Esophagus mucosa (tissue), 1 donor: Measurements from ENCODE around the gene CARD14. TPM values are rescaled to one million over a fixed set of nuclear protein-coding genes. Genes with fewer than 3 reads are reported as not detected.
A peak's percentile ranks its signal among the peaks of the same experiment; 100 is the strongest.

Experiments
- ATAC-seq: fragments of 200-7000 bp; cut with Tn5 transposase; one replicate; pipeline ENCODE4 v1.9.1; 2020
- total RNA-seq: library from RNA; stranded (reverse); gene quantifications from one replicate; pipeline ENCODE4 v1.2.4, GENCODE V29; 2023
- donor health status: DM: yes; HTN: yes; CAD: no.

The CARD14 gene
- 23.8 TPM for total RNA-seq

DNA sequence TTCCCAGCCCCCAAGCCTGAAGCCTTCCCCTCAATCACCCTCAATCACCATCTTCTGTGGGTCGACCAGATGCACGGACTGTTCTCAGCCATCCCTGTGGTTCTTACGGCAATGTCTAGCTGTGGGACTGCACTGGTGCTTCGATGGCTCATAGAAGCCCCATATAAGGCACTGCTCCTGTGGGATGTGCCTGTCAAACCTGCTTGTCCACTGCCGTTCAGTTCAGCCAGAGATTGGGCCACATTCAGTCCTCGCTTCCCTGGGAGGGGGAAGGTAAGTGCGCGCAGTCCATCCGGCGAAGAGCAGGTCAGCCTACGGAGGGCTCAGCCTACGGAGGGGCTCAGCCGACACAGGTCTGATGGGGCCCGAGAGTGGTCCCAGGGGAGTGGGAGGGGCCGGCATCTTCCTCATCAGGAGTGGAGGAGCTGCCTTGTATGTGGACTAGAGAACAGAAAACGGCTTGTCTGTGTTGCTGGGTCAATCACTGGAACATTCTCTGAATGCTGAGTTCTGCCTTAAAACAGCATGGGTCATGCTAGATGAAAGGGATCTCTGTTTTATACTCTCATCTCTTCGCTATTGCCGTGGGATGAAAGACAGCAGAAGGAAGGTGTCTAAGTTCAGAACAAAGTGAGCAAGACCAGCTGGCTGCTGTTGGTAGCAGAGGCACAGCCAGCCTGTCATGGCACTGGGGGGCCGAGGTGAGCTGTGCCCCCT lies at the start of gene CARD14:
Gene CARD14, plus strand, starts transcription at position 247 of the 717 bp plus-strand sequence. CDS start 11,409 bp downstream, outside the sequence.
- ATAC-seq, result peak; percentile 96

DNA sequence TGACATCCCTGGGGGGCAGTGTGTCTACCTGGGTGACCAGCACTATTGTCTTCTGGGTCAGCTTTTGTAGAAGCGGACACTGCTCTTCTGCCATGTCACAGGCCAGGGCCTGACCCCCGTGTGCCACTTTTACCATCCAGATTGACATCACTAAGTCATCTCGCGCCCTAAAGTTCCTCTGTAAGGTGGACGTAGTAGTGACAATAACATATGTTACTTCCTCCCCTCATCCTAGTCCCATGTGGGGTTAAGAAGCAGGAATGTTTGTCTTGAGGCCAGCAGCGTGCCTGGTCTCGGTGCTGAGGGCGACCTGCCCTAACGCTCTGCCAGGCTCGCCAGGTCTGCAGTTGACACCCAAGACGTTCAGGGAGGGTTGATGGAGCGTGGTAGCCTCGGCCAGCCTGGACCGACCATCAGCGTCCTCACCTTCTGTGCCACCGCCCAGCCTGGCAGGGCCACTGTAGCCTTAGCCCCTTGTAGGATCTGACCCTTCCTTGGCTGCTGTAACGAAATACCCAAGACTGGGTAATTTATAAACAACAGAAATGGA lies 47.7 kb upstream of the CARD14 start:
- no peak for ATAC-seq

DNA sequence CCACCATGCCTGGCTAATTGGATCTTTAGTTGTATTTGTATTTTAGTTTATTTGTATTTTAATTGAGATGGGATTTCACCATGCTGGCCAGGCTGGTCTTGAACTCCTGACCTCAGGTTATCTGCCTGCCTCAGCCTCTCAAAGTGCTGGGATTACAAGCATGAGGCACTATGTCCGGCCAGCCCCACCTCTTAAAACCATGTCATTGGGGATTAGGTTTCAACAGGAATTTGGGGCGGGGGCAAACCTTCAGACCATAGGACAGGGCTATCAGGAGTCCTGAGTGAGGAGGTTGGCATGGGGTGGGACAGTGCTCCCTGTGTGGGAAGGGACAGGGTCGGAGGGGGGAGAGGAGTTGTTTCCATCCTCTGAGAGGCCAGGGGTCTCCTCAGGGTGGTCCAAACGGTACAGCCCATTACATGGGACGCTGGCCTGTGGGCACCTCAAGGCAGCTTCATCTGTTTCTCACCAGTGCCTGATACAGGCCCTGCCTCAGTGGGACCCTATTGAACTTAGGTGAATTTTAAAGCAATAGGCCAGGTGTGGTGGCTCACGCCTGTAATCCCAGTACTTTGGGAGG lies 46.8 kb upstream of the CARD14 start:
- no peak for ATAC-seq

DNA sequence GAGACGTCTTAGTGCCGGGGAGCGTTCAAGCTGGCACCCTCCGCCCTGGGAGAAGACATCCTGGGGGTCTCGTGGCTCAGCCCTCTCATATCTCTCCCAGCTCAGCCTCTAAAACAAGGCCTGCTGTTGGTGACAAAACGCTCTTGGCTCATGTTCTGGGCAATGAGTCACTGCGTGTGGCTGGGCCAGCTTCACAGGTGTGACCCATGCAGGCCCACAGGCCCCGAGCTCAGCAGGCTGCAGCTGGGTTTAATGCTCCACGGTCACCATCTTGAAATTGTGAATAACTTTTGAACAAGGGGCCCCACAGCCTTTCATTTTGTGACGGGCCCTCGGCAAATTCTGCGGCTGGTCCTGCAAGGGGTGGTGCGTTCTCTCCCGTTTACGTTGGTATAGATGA lies 46.0 kb upstream of the CARD14 start:
- ATAC-seq, result peak; percentile 81

DNA sequence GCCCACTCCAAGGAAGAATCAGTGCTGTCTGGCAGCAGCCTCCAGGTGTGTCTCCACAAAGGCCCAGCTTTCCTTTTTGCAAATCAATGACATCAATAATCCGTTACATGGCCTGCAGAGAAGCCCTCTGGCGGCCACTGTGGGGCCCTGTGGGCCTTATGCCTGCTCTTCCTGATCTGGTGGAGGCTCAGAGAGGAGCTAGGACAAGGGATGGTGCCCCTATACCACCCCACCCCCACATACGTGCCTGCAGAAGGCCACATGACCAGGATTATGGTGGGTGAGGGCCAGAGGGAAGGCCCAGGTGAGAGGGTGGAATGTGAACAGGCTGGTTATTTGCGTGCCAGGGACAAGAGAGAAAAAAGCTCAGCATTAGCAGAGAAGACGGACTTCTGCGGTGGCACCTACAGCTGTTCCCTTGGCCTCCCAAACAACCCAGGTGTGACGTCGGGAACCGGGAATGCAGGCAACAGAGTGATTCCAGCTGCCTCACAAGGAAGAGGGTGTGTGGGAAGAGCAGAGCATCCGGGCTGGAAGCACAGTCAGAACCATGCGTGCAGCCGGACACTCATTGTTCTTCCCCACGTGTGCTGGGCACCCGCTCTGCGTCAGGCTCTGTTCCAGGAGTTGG lies 45.4 kb upstream of the CARD14 start:
- peak; percentile 41 for ATAC-seq

DNA sequence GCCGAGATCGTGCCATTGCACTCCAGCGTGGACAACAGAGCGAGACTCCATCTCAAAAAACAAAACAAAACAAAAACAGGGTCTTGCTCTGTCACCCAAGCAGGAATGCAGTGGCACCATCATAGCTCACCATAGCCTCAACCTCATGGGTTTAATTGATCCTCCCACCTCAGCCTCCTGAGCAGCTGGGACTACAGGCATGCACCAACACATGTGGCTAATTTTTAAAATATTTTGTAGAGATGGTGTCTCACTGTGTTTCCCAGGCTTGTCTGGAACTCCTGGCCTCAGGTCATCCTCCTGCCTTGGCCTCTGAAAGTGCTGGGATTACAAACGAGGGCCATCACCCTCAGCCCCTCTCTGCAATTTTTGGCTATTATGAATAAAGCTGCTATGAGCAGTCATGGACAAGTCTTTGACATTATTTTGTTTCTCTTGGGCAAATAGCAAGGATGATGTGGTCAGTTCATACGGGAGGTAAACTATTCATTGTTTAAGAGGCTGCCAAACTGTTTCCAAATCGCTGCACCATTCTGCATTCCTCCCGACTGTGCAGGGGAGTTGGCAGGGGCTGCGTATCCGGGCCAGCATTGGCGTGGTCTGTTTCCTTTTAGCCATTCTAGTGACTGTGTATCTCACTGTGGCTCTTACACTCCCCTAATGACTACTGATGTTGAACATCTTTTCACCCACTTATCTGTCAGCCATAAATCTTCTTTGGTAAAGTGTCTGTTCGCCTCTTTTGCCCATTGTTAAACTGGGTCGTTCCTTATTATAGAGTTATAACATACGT lies 44.0 kb upstream of the CARD14 start:
- ATAC-seq, result no peak

DNA sequence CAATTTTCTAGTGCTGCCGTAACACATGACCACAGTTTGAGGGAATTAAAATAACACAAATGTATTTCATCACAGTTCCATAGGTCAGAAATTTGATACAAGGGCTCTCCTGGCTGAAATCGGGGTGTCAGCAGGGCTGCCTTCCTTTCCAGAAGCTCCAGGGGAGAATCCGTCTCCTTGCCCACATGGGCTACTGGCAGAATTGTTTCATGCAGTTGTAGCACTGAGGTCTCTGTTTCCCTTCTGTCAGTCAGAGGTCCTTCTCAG lies 43.4 kb upstream of the CARD14 start:
- ATAC-seq, result no peak

DNA sequence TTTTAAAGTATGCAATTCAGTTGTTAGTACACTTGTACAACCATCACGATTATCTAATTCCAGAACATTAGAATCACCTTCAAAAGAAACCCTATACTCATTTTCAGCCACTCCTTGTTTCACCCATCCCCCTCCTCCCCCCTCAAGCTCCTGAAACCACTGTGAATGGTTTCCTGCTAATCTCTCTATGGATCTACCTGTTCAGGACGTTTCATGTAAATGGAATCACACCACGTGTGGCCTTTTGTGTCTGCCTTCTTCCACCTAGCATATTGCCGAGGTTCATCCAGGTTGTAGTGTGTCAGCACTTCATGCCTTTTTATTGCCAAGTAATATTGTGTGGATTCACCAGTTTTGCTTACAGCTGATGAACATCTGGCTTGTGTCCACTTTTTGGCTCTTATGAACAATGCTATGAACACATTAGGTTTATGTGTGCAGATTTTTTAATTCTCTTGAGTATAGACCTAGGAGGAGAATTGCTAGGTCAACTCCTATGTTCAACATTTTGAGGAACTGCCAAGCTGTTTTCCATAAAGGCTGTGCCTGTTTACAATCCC lies 40.7 kb upstream of the CARD14 start:
- ATAC-seq, result peak; percentile 27

DNA sequence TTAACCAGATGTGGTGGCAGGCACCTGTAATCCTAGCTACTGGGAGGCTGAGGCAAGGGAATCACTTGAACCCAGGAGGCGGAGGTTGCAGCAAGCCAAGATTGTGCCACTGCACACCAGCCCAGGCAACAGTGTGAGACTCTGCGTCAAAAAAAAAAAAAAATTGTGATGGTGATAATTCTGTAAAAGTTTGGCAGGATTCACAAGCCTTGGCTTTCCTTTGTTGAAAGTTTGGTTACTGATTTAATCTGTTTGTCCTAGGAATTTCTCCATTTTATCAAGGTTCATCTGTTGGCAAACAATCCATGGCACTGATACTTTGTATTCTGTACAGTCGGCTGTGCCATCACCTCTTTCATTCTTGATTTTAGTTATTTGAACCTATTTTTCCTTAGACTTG lies 38.8 kb upstream of the CARD14 start:
- ATAC-seq, result no peak

DNA sequence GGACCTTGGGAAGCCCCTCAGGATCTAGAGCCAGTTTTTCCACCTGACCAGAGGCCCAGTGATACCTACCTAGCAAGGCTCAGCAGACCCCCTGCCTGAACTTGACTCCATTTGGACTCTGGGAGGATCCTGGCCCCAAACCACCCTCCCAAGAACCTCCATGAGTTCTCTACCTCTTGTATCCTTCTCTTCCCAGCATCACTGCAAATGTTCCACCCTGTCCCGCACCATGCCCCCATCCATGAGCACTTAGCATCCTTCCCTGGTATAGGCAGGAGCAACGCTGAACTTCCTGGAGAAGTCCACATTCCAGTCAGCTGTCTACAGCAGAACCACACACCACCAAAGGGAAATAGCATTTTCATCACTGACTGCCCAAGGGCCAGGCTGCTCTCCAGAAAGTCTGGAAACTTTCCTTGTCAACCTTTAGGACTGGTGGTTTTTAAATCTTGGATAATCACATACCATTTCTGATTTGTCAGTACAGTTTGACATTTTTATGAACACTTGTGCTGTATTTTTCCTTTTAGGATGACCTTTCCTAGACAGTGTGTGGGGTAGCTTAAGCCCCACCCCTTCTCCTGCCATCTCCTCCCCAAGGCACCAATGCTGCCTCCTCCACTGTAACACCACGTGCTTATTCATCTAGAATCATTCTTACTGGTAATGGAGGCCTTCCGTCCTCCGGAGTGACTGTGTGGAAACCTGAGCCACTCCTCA lies 36.8 kb upstream of the CARD14 start:
- ATAC-seq, result peak; percentile 24

DNA sequence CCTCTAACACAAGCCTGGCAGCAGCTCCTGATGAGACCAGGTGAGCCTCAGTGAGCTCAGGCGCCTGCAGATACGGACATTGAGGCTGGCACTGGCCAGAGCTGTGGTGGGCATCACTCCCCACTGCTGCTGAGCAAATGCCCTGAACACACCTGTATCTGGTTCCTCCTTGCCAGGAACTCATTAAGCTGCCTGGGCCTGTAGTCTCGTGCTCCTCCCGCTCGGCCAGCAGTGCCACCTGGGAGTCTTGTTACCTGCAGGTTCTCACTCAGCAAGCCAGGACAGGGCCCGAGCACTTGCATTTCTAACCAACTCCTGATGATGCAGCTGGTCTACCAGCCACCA lies 36.2 kb upstream of the CARD14 start:
- ATAC-seq, result peak; percentile 13

DNA sequence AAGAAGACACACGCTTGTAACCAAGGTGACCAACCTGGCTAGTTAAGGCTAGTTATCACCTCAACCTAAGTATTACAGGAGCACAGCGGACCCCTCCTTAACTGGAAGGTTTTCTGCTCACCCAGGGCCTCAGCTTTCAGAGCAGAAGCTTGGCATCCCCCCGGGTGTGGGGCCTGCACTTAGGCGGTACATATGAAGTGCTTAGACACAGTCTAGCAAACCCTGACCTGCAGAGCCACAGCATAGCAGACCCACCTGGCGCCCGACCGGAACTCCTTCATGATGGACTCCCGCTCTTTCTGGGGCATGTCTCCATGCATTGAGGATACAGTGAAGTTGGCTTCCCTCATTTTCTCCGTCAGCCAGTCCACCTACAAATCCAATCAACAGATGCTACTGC lies 32.7 kb upstream of the CARD14 start:
- ATAC-seq, result no peak

DNA sequence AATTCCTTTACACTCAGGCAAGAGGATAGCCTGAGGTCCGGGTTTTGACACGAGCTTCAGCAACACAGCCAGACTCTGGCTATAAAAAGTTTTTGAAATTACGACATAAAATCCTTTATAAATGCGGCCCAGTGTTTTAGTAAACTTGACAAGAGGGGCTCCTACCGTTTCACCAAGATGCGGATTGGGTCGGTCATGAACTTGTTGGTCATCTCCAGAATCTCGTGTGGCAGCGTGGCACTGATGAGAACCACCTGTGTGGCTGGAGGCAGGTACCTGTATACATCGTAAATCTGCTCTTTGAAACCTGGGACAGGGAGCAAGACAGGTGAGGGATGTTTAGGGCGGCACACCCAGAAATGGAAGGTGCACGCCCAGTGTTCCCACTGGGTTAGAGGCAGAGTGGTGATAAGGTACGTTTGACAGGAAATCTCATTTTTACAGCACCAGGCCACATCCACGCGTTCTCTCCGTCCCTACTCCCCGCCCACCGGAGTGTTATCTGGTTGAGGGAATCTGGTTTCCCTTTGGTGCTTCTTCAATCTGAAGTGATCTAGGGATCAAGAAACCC lies 30.9 kb upstream of the CARD14 start:
- ATAC-seq, result no peak

DNA sequence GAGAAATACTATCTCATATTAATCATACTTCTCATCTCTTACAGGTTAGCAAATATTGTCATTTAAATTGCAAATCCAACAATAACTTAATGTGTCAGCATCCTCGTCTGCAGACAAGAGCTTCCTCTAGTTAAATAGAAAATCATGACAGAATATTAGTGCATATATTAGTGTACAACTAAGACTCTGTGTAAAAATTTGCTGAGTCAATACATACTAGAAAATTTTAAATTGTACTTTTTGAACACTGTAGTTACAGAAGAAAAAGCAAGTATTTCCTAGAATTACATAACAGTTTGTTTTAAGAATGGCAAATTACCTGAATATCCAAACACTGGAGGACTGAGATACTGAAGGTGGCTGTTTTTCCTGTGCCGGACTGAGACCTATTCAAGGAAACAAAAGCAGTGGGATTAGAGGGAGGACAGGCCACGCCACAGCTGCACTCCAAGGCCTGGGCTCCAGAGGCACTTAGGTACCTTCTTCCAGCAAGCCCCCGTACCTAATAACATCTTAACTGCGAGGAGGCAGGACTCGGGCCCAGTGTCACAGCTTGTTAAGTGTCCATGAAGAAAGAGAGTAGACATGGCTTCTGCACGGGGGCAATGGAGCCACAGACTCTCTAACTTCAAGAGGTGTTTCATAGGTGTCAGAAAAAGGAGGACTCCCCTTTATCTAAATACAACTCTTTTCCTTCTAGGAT lies 28.2 kb upstream of the CARD14 start:
- ATAC-seq, result no peak

DNA sequence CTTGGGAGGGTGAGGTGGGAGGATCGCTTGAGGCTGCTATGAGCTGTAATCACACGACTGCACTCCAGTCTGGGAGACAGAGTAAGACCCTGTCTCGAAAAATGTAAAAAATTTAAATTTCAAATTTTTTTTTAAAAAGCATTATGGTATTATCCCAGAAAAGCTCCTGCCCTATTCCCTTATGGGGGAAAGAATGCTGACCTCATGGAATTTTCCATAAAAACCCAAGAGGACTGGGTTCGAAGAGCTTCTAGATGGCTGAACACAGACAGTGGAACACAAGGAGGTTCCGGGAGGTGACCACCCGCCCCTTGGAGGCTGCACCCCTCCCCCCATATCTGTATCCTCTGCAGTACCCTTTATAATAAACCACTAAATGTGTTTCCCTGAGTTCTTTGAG lies 26.9 kb upstream of the CARD14 start:
- ATAC-seq, result no peak

DNA sequence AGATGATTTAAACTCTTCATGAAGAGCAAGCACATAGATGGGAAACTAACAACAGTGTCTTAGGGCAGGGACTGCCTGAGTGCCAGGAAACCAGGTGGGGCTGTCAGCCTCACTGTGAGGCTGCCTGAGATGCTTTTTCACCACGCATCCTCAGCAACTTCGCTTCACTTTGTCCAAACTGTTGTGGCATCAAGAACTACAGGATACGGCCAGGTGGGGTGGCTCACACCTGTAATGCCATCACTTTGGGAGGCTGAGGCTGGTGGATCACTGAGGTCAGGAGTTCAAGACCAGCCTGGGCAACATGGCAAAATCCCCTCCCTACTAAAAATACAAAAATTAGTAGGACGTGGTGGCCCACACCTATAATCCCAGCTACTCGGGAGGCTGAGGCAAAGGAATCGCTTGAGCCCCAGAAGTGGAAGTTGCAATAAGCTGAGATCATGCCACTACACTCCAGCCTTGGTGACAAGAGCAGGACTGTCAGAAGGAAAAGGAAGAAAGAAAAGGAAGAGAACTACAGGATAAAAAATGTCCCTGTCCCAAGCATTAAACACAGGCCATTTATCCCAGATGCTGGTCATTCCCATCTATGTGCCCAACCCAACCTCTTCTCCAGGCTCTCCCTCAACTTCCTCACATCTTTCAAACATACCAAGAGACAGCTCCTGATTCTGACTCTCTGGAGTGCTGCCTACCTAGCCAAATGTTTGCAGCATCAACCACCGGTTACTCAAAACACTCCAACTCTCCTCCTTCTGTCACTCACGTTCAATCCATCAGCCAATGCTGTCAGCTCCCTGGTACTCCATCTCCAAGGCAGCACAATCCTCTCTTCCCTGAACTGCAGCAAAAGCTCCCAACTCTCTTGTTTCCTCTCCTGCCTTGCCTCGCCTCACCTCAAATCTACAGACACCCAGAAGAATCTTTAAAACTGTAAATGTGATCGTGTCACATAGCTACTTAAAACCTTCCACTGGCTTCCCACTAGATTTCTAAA lies 24.5 kb upstream of the CARD14 start:
- ATAC-seq, result no peak

DNA sequence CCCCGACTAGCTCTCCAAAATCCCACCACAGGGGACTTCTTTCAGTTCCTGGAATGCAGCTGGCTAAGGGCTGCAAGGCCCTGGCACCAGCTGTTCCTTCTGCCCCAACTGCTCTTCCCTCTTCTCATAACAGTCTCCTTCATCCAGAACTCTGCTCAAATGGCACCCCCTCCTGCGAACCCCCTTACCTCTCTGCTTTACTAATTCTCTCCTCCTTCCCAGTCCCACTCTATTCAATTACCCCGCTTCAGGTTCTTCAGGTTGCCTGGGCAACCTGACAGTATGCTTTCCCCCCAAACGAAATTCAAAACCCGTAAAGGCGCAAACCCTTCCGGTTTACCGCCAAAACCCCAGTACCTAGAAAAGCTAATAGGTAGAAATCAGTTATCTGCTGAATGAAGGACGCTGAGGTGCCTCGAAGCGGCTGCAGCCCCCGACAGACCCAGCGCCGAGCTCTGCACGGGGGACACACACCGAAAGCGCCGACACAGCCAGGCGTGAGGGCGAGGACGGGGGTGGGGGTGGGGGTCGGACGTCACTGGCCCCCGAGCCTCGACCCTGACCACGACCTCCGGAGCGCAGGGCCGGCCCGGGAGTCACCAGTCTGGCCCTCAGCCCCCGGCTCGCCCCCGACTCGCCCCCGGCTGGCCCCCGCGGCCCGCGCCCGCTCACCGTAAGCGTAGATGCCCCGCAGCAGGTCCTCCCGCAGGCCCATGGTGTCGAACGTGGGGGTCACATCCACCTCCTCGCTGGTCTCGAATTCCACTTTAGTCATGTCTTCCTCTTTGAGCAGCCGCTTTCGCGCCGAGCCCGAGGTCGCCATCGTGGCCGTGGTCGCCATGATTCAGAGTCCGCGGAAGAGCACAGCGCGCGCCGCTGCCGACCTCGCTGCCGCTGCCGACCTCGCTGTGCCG lies 23.5 kb upstream of the CARD14 start:
- peak; percentile 5 for ATAC-seq

DNA sequence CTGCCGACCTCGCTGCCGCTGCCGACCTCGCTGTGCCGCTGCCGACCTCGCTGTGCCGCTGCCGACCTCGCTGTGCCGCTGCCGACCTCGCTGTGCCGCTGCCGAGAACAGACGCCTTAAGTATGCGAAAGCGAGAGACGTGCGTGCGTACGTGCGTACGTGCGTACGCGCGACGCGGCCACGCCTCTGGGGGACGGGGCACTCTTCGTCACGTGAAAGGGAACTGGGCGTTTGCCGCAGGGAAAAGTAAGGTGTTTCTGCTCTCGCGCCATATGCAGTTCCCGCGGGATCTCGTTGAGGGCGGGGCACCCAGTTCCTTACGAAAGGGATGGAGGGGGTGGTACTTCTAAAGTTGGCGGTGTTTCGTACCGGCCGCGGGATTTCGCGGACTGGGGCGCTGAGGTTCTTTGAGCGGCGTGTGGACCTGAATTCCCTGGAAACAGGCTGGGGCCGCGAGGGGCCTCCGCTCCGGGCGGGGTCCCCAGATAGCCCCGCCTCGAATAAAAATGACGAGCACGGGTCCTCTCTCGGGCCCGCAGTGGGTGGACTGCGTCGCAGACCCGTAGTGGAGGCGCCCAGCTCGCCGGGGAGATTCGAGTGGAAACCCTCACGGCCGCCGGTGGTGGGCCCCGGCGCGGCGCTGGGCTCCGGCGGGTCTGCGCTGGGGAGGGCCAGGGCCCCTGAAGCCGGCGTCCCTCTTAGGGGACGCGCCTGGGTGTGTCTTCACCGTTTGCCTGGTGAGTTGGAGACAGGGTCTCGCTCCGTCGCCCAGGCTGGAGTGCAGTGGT lies 22.6 kb upstream of the CARD14 start, which contains the start of gene EIF4A3:
Gene EIF4A3, minus strand, starts transcription at position 94 of the 788 bp plus-strand sequence. CDS start 167 bp downstream, outside the sequence.
- peak; percentile 96 for ATAC-seq
